Type B pancreatic cell (in vitro differentiated cells): Measurements from ENCODE around the gene TXNDC17. TPM values are rescaled to one million over a fixed set of nuclear protein-coding genes. Genes with fewer than 3 reads are reported as not detected.

Experiments used
- DNase-seq: peaks from one replicate; pipeline ENCODE4 v3.0.0; 2021; ENCODE audit warnings: mixed read lengths; ENCODE audit not compliant: unreplicated experiment; ENCODE audit errors: extremely low spot score
- H3K27ac Mint-ChIP-seq: 2 replicates; pipeline ENCODE4 v1.8.0; 2021; ENCODE audit warnings: mild to moderate bottlenecking, mixed read lengths
- H3K27me3 Mint-ChIP-seq: 2 replicates; pipeline ENCODE4 v1.8.0; 2021; ENCODE audit warnings: mixed read lengths
- H3K36me3 Mint-ChIP-seq: 2 replicates; pipeline ENCODE4 v1.8.0; 2021; ENCODE audit warnings: mixed read lengths
- H3K4me1 Mint-ChIP-seq: one replicate; pipeline ENCODE4 v1.8.0; 2021; ENCODE audit warnings: mixed read lengths; ENCODE audit not compliant: unreplicated experiment
- H3K4me3 Mint-ChIP-seq: 2 replicates; pipeline ENCODE4 v1.8.0; 2021; ENCODE audit warnings: mild to moderate bottlenecking, mixed read lengths
- H3K9me3 Mint-ChIP-seq: 2 replicates; pipeline ENCODE4 v1.8.0; 2021; ENCODE audit warnings: mixed read lengths
- total RNA-seq: library from RNA; stranded (reverse); gene quantifications from 2 replicates; pipeline ENCODE4 v1.2.1, GENCODE V29; 2021; ENCODE audit warnings: low replicate concordance
- TF ChIP-seq, protein P1 (sequence below): fragments of 200-600 bp; sonication (generic); conservative IDR thresholded peaks from 2 replicates; pipeline ENCODE4 v1.5.0; 2021; ENCODE audit warnings: antibody characterized with exemption, mild to moderate bottlenecking

Gene TXNDC17
- total RNA-seq, 1 donor from 2014 or later = 83.2 TPM

- DNase-seq = no peak
- Mint-ChIP-seq H3K27ac (no peak overlapping the region), H3K4me3 (no peak overlapping the region), H3K4me1 (no peaks in the 10 kb centered on the region), H3K9me3 (no peaks in the 10 kb centered on the region), H3K36me3 (peaks cover 44% of the 10 kb centered on the region), H3K27me3 (no peaks in the 10 kb centered on the region)
- TF ChIP-seq, protein P1, sequence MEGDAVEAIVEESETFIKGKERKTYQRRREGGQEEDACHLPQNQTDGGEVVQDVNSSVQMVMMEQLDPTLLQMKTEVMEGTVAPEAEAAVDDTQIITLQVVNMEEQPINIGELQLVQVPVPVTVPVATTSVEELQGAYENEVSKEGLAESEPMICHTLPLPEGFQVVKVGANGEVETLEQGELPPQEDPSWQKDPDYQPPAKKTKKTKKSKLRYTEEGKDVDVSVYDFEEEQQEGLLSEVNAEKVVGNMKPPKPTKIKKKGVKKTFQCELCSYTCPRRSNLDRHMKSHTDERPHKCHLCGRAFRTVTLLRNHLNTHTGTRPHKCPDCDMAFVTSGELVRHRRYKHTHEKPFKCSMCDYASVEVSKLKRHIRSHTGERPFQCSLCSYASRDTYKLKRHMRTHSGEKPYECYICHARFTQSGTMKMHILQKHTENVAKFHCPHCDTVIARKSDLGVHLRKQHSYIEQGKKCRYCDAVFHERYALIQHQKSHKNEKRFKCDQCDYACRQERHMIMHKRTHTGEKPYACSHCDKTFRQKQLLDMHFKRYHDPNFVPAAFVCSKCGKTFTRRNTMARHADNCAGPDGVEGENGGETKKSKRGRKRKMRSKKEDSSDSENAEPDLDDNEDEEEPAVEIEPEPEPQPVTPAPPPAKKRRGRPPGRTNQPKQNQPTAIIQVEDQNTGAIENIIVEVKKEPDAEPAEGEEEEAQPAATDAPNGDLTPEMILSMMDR = no peak
These were observed 10.5 kb upstream of the TXNDC17 start for GRCh38 chr17:6630390-6630789.

DNA sequence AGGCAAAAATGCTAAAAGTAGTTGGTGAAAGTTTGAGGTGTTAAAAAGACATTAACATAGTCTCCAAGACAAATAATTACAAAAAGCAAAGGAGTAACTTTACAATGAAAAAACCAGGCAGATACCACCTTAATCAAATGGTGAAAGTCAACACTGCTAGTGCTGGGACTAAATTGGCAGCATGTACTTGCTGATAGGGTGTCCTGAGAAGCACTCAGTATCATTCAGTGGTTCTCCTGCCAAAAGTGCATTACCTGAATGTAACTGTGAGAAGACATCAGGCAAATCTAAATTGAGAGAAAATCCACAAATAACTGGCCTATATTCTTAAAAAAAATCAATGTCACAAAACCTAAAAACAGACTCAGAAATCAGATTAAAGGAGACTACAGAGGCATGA is 8.3 kb upstream of the TXNDC17 start:
- no peaks in the 10 kb centered on the region for H3K27me3 Mint-ChIP-seq
- H3K36me3 Mint-ChIP-seq = peaks cover 40% of the 10 kb centered on the region
- no peaks in the 10 kb centered on the region for H3K9me3 Mint-ChIP-seq
- TF ChIP-seq, protein P1 = no peak
- no peak for DNase-seq
- no peak overlapping the region for H3K27ac Mint-ChIP-seq
- no peaks in the 10 kb centered on the region for H3K4me1 Mint-ChIP-seq
- H3K4me3 Mint-ChIP-seq = no peak overlapping the region

DNA sequence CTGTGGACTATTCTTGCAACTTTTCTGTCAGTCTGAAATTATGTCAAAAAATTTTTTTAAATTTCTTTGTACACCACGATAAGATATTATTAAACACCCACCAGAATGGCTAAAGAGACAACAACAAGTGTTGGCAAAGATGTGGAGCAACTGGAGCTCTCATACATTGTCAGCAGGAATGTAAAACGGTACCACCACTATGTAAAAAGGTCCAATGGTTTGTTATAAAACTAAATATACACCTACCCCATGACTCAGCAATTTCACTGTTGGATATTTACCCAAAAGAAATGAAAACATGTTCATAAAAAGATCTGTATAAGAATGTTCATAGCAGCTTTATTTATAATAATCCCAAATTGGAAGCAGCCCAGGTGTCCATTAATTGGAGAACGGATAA is 7.6 kb upstream of the TXNDC17 start:
- no peak overlapping the region for H3K4me3 Mint-ChIP-seq
- H3K9me3 Mint-ChIP-seq = no peaks in the 10 kb centered on the region
- H3K27ac Mint-ChIP-seq = no peak overlapping the region
- no peak for DNase-seq
- no peaks in the 10 kb centered on the region for H3K4me1 Mint-ChIP-seq
- no peaks in the 10 kb centered on the region for H3K27me3 Mint-ChIP-seq
- peaks cover 40% of the 10 kb centered on the region for H3K36me3 Mint-ChIP-seq
- TF ChIP-seq, protein P1 = no peak

DNA sequence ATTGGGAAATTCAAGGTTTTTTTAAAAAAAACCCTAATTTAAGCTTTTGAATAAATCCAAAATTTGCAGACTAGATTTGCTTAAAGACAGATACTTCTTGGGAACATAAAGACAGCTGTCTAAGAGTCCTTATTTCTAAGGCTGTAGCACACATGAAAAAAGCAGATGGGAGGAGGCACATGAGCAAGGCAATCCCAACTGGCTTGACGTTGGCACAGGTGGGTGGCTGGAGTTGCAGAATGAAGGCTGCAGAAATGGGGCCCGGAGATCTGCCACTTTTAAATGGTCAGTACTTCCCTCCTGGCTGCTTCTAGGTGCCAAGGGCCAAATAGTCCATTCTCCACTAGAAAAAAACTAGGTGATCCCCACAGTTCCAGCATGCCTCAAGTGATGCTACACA is 4.8 kb upstream of the TXNDC17 start:
- Mint-ChIP-seq H3K36me3 (peaks cover 35% of the 10 kb centered on the region), H3K4me1 (peaks cover 9% of the 10 kb centered on the region), H3K9me3 (no peaks in the 10 kb centered on the region), H3K27me3 (no peaks in the 10 kb centered on the region), H3K4me3 (no peak overlapping the region), H3K27ac (no peak overlapping the region)
- DNase-seq = no peak
- TF ChIP-seq, protein P1 = no peak

DNA sequence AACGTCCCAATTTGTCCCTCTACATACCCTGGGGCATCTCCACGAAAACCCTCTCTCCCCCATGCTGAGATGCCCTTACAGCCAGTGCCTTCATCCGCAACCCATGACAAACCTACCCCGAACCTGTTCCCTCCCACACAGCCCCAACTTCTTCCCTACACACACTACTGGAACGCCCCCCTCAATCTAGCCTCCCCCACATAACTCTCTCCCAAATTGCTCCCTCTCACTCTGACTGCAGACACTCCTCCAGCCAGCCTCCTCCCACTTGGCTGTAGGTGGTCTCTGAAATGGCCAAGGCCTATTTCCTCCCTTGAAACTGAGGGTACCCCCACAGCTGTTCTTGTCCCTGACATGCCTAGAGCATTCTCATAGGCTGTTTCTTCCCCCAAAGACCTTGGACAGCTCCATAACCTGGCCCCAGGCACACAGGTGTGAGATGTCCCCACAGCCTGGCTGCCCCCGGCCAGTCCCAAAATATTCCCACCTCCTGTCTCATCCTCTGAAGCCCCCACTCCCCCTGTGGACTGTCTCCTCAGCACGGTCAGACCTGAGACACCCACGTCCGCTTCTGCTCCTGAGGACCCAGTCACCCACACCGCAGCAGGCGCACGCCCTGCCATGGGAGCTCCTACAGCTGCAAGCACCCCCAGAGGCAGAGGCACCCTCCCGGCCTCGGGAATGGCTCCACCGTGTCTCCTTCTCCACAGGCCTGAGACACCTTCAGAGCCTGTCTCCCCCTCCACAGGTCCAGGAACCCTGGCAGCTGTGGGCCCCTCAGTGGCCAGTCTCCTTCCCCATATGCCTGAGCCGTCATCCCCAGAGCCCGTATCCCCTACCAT is 4.0 kb upstream of the TXNDC17 start:
- H3K36me3 Mint-ChIP-seq = peaks cover 30% of the 10 kb centered on the region
- peak overlapping the region; percentile 47 for H3K4me3 Mint-ChIP-seq
- TF ChIP-seq, protein P1 = no peak
- no peaks in the 10 kb centered on the region for H3K9me3 Mint-ChIP-seq
- H3K27ac Mint-ChIP-seq = peak overlapping the region; percentile 53
- no peak for DNase-seq
- no peaks in the 10 kb centered on the region for H3K27me3 Mint-ChIP-seq
- peaks cover 13% of the 10 kb centered on the region for H3K4me1 Mint-ChIP-seq
